Stomach (tissue), 4 donors: Measurements from ENCODE around the gene FREM1.

Experiments
- CTCF ChIP-seq, 7 experiments: fragments of 450-650 bp in 4 of 7; fragments of 200-600 bp in 3 of 7; sonication (generic) in 3 of 7; IDR thresholded peaks; one replicate each; pipeline ENCODE4 v1.5.1; 2016 to 2019; ENCODE audit warnings: antibody characterized with exemption in 7 of 7, control low read depth in 2 of 7, mild to moderate bottlenecking in 1 of 7
- EP300 ChIP-seq: sonication (generic); formaldehyde crosslinking; IDR thresholded peaks from one replicate; pipeline ENCODE4 v1.6.1; 2017; ENCODE audit warnings: antibody characterized with exemption
- POLR2A ChIP-seq, 4 donors: fragments of 450-650 bp; IDR thresholded peaks; one replicate each; pipeline ENCODE4 v1.6.1; 2016; ENCODE audit warnings: antibody characterized with exemption in 4 of 4, control low read depth in 2 of 4, mild to moderate bottlenecking in 1 of 4, moderate library complexity in 1 of 4
- POLR2AphosphoS5 ChIP-seq, 3 donors: sonication (generic); formaldehyde crosslinking; IDR thresholded peaks; one replicate each; pipeline ENCODE4 v1.6.1; 2016; ENCODE audit warnings: antibody characterized with exemption in 3 of 3

- TF ChIP-seq POLR2A (IDR thresholded peaks at IDR 0.05) = no peak
- TF ChIP-seq CTCF (IDR thresholded peaks at IDR 0.05) = no peak
- no peak for TF ChIP-seq POLR2AphosphoS5 (IDR thresholded peaks at IDR 0.05)
- TF ChIP-seq EP300 = no peak
Observed at GRCh38 chr9:14857449-14858305, 52.6 kb downstream of the FREM1 start.
